Right hindlimb (tissue), 1 donor: ENCODE measurements around the gene GRIK4.
A peak's percentile ranks its signal among the peaks of the same experiment; 100 is the strongest.

Experiments used
- DNase-seq: peaks from one replicate; pipeline ENCODE4 v3.0.0-alpha.2; 2018

The GRIK4 gene

GRCh38 chr11:120682332-120682649, 170.7 kb downstream of the GRIK4 start:
- DNase-seq = no peak

- no peak for DNase-seq
These were observed 171.3 kb downstream of the GRIK4 start for GRCh38 chr11:120682866-120683265.

- DNase-seq = no peak
These were observed 175.0 kb downstream of the GRIK4 start for GRCh38 chr11:120686516-120686915.

- no peak for DNase-seq
These were observed 176.6 kb downstream of the GRIK4 start for GRCh38 chr11:120688163-120688562.

GRCh38 chr11:120689596-120690275, 178.2 kb downstream of the GRIK4 start:
- DNase-seq = no peak

- DNase-seq = no peak
These were observed 178.9 kb downstream of the GRIK4 start for GRCh38 chr11:120690406-120690805.

GRCh38 chr11:120694726-120695125, 183.2 kb downstream of the GRIK4 start:
- DNase-seq = no peak

- no peak for DNase-seq
These were observed 183.9 kb downstream of the GRIK4 start for GRCh38 chr11:120695426-120695825.

GRCh38 chr11:120695939-120696338, 184.4 kb downstream of the GRIK4 start:
- no peak for DNase-seq

GRCh38 chr11:120696597-120697218, 185.2 kb downstream of the GRIK4 start:
- no peak for DNase-seq

GRCh38 chr11:120698918-120699317, 187.4 kb downstream of the GRIK4 start:
- no peak for DNase-seq

- DNase-seq = no peak
These were observed 191.1 kb downstream of the GRIK4 start for GRCh38 chr11:120702656-120703055.

GRCh38 chr11:120703358-120704152, 192.0 kb downstream of the GRIK4 start:
- DNase-seq = no peak

GRCh38 chr11:120704256-120704750, 192.8 kb downstream of the GRIK4 start:
- no peak for DNase-seq

- DNase-seq = no peak
These were observed 194.7 kb downstream of the GRIK4 start for GRCh38 chr11:120706257-120706656.

- no peak for DNase-seq
These were observed 195.6 kb downstream of the GRIK4 start for GRCh38 chr11:120707098-120707497.

GRCh38 chr11:120707663-120708062, 196.1 kb downstream of the GRIK4 start:
- no peak for DNase-seq

- DNase-seq = no peak
These were observed 197.1 kb downstream of the GRIK4 start for GRCh38 chr11:120708511-120709183.

- DNase-seq = no peak
These were observed 198.3 kb downstream of the GRIK4 start for GRCh38 chr11:120709808-120710207.

- peak; percentile 38 for DNase-seq
These were observed 199.0 kb downstream of the GRIK4 start for GRCh38 chr11:120710354-120711131.

GRCh38 chr11:120712014-120712413, 200.5 kb downstream of the GRIK4 start:
- DNase-seq = no peak

- no peak for DNase-seq
These were observed 201.3 kb downstream of the GRIK4 start for GRCh38 chr11:120712881-120713280.
